Neural cell (in vitro differentiated cells): ENCODE measurements around the gene ADAT1. TPM values are rescaled to one million over a fixed set of nuclear protein-coding genes. Genes with fewer than 3 reads are reported as not detected.
A peak's percentile ranks its signal among the peaks of the same experiment; 100 is the strongest.

ENCODE experiments used
- H2AFZ ChIP-seq: fragments of 200-600, 300-800 bp; sonication (generic), shearing (Covaris generic); 2 replicates; pipeline ENCODE4 v1.6.0; 2014; ENCODE audit warnings: low read depth, mild to moderate bottlenecking, antibody characterized with exemption, low read length, moderate library complexity
- H3F3A ChIP-seq: fragments of 200-600 bp; shearing (Covaris generic); 2 replicates; pipeline ENCODE4 v1.6.1; 2016; ENCODE audit warnings: mild to moderate bottlenecking, moderate library complexity, mixed read lengths, antibody characterized with exemption, low read length; ENCODE audit not compliant: insufficient read depth, poor library complexity, severe bottlenecking
- H3K27ac ChIP-seq: fragments of 200-600, 300-800 bp; sonication (generic), shearing (Covaris generic); 2 replicates; pipeline ENCODE4 v1.5.1; 2014; ENCODE audit warnings: mild to moderate bottlenecking, low read length, moderate library complexity
- H3K27me3 ChIP-seq: fragments of 300-800, 200-600 bp; sonication (generic), shearing (Covaris generic); 2 replicates; pipeline ENCODE4 v1.6.0; 2014; ENCODE audit warnings: mild to moderate bottlenecking, low read depth, low read length, moderate library complexity; ENCODE audit not compliant: insufficient read depth
- H3K36me3 ChIP-seq: fragments of 300-800, 200-600 bp; sonication (generic), shearing (Covaris generic); 2 replicates; pipeline ENCODE4 v1.5.1; 2014; ENCODE audit warnings: mild to moderate bottlenecking, antibody characterized with exemption, low read length, moderate library complexity; ENCODE audit not compliant: insufficient read depth
- H3K4me2 ChIP-seq: fragments of 300-800, 200-600 bp; sonication (generic), shearing (Covaris generic); 2 replicates; pipeline ENCODE4 v1.6.0; 2014; ENCODE audit warnings: mild to moderate bottlenecking, low read length
- H3K4me3 ChIP-seq: fragments of 300-800, 200-600 bp; sonication (generic), shearing (Covaris generic); 2 replicates; pipeline ENCODE4 v1.5.1; 2014; ENCODE audit warnings: mild to moderate bottlenecking, low read length, moderate library complexity
- H3K79me2 ChIP-seq: fragments of 200-600 bp; shearing (Covaris generic); replicated peaks from 2 replicates; pipeline ENCODE4 v1.6.0; 2014; ENCODE audit warnings: mild to moderate bottlenecking, low read length, moderate library complexity; ENCODE audit not compliant: insufficient read depth
- H3K9ac ChIP-seq: fragments of 300-800, 200-600 bp; sonication (generic), shearing (Covaris generic); 2 replicates; pipeline ENCODE4 v1.6.1; 2016; ENCODE audit warnings: mild to moderate bottlenecking, low read length, mixed read lengths
- H3K9me2 ChIP-seq: fragments of 200-600 bp; shearing (Covaris generic); 2 replicates; pipeline ENCODE4 v1.6.1; 2016; ENCODE audit warnings: mild to moderate bottlenecking, low read length, mixed read lengths; ENCODE audit not compliant: insufficient read depth
- H3K9me3 ChIP-seq: fragments of 200-600, 300-800 bp; sonication (generic), shearing (Covaris generic); 2 replicates; pipeline ENCODE4 v1.6.1; 2016; ENCODE audit warnings: mild to moderate bottlenecking, mixed run types, low read length, moderate library complexity, mixed read lengths
- H4K20me1 ChIP-seq: fragments of 200-600 bp; shearing (Covaris generic); 2 replicates; pipeline ENCODE4 v1.6.1; 2016; ENCODE audit warnings: mild to moderate bottlenecking, mixed run types; ENCODE audit not compliant: insufficient read depth
- CTCF ChIP-seq: fragments of 450-650 bp; IDR thresholded peaks from 2 replicates; pipeline ENCODE4 v1.5.1; 2014; ENCODE audit warnings: antibody characterized with exemption, mild to moderate bottlenecking, moderate library complexity; ENCODE audit not compliant: poor library complexity, severe bottlenecking
- EP300 ChIP-seq: fragments of 450-650 bp; conservative IDR thresholded peaks from 2 replicates; pipeline ENCODE4 v1.6.1; 2014; ENCODE audit warnings: antibody characterized with exemption, mild to moderate bottlenecking, moderate library complexity; ENCODE audit not compliant: poor library complexity, severe bottlenecking
- EZH2 ChIP-seq: fragments of 200-600, 300-800 bp; shearing (Covaris generic), sonication (generic); IDR thresholded peaks from 2 replicates; pipeline ENCODE4 v1.6.1; 2014; ENCODE audit warnings: antibody characterized with exemption, low read length, borderline replicate concordance, mild to moderate bottlenecking; ENCODE audit not compliant: insufficient read depth, poor library complexity, severe bottlenecking
- MXI1 ChIP-seq: fragments of 450-650 bp; conservative IDR thresholded peaks from 2 replicates; pipeline ENCODE4 v1.6.1; 2014; ENCODE audit warnings: antibody characterized with exemption, mild to moderate bottlenecking; ENCODE audit not compliant: poor library complexity, severe bottlenecking
- RAD21 ChIP-seq: fragments of 450-650 bp; conservative IDR thresholded peaks from 2 replicates; pipeline ENCODE4 v1.6.1; 2014; ENCODE audit warnings: antibody characterized with exemption, mild to moderate bottlenecking, moderate library complexity
- SMC3 ChIP-seq: fragments of 450-650 bp; conservative IDR thresholded peaks from 2 replicates; pipeline ENCODE4 v1.6.1; 2014; ENCODE audit warnings: antibody characterized with exemption, mild to moderate bottlenecking, moderate library complexity; ENCODE audit not compliant: poor library complexity
- TAF1 ChIP-seq: IDR thresholded peaks from 2 replicates; pipeline ENCODE4 v1.6.1; 2012; ENCODE audit warnings: low read depth
- polyA plus RNA-seq: library from polyadenylated mRNA; depleted of rRNA; stranded (reverse); fragments of >200 nt; gene quantifications from 2 replicates; pipeline ENCODE4 v1.2.3, GENCODE V29; 2014
- TF ChIP-seq, protein P1 (sequence below): IDR thresholded peaks from 2 replicates; pipeline ENCODE4 v1.6.1; 2012; ENCODE audit warnings: borderline replicate concordance

ADAT1 gene
- polyA plus RNA-seq, 1 donor from 2014 or later = 62.8 TPM

DNA sequence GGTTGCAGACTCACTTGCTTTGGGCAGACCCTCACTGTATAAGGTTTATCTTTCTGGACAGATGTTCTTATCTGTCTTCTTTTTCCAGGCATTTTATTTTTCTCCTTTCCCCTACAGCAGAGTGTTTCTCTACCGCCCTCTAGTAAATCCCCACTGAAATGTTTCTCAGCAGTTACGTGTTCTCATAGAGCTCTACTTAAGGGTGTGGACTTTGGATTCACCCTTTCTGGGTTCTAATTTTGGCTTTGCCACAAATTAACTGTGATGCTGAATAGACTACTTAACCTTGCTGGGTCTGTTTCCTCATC, 2.0 kb downstream of the ADAT1 start:
- H3K9ac ChIP-seq = no peak overlapping the region
- H4K20me1 ChIP-seq = no peaks in the 10 kb centered on the region
- H3K4me2 ChIP-seq = peak overlapping the region; percentile 98
- peaks cover 3% of the 10 kb centered on the region for H3K36me3 ChIP-seq
- H3K79me2 ChIP-seq = peaks cover 4% of the 10 kb centered on the region
- peak; percentile 54 for TF ChIP-seq RAD21
- TF ChIP-seq MXI1 = no peak
- TF ChIP-seq CTCF = peak; percentile 67
- TF ChIP-seq EP300 = no peak
- TF ChIP-seq SMC3 = peak; percentile 59
- no peak for TF ChIP-seq TAF1
- no peak overlapping the region for H3K27ac ChIP-seq
- H3K27me3 ChIP-seq = no peaks in the 10 kb centered on the region
- no peaks in the 10 kb centered on the region for H3F3A ChIP-seq
- no peak overlapping the region for H2AFZ ChIP-seq
- peak overlapping the region; percentile 79 for H3K4me3 ChIP-seq
- no peaks in the 10 kb centered on the region for H3K9me2 ChIP-seq
- no peaks in the 10 kb centered on the region for H3K9me3 ChIP-seq

- H3K27ac ChIP-seq = no peak overlapping the region
- H2AFZ ChIP-seq = no peak overlapping the region
- peaks cover 3% of the 10 kb centered on the region for H3K36me3 ChIP-seq
- no peaks in the 10 kb centered on the region for H3F3A ChIP-seq
- H3K9ac ChIP-seq = no peak overlapping the region
- no peaks in the 10 kb centered on the region for H3K9me3 ChIP-seq
- peak overlapping the region; percentile 79 for H3K4me3 ChIP-seq
- no peak overlapping the region for H3K4me2 ChIP-seq
- no peaks in the 10 kb centered on the region for H3K27me3 ChIP-seq
- H3K79me2 ChIP-seq = peaks cover 4% of the 10 kb centered on the region
- no peaks in the 10 kb centered on the region for H3K9me2 ChIP-seq
- H4K20me1 ChIP-seq = no peaks in the 10 kb centered on the region
- TF ChIP-seq SMC3 = no peak
- no peak for TF ChIP-seq RAD21
- no peak for TF ChIP-seq EZH2
- TF ChIP-seq, protein P1, sequence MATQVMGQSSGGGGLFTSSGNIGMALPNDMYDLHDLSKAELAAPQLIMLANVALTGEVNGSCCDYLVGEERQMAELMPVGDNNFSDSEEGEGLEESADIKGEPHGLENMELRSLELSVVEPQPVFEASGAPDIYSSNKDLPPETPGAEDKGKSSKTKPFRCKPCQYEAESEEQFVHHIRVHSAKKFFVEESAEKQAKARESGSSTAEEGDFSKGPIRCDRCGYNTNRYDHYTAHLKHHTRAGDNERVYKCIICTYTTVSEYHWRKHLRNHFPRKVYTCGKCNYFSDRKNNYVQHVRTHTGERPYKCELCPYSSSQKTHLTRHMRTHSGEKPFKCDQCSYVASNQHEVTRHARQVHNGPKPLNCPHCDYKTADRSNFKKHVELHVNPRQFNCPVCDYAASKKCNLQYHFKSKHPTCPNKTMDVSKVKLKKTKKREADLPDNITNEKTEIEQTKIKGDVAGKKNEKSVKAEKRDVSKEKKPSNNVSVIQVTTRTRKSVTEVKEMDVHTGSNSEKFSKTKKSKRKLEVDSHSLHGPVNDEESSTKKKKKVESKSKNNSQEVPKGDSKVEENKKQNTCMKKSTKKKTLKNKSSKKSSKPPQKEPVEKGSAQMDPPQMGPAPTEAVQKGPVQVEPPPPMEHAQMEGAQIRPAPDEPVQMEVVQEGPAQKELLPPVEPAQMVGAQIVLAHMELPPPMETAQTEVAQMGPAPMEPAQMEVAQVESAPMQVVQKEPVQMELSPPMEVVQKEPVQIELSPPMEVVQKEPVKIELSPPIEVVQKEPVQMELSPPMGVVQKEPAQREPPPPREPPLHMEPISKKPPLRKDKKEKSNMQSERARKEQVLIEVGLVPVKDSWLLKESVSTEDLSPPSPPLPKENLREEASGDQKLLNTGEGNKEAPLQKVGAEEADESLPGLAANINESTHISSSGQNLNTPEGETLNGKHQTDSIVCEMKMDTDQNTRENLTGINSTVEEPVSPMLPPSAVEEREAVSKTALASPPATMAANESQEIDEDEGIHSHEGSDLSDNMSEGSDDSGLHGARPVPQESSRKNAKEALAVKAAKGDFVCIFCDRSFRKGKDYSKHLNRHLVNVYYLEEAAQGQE = no peak
- no peak for TF ChIP-seq MXI1
These were observed 2.5 kb downstream of the ADAT1 start for GRCh38 chr16:75620326-75621169.
